HG03066 (cell line): ENCODE results near the gene ZCWPW2.

Experiments
- ATAC-seq: cut with Tn5 transposase; IDR thresholded peaks from one replicate; pipeline ENCODE4 v1.9.1; 2021; ENCODE audit warnings: low read depth; ENCODE audit not compliant: unreplicated experiment

ZCWPW2 gene

GRCh38 chr3:28569357-28569756 lies 220.8 kb downstream of the ZCWPW2 start:
- ATAC-seq: no peak

DNA sequence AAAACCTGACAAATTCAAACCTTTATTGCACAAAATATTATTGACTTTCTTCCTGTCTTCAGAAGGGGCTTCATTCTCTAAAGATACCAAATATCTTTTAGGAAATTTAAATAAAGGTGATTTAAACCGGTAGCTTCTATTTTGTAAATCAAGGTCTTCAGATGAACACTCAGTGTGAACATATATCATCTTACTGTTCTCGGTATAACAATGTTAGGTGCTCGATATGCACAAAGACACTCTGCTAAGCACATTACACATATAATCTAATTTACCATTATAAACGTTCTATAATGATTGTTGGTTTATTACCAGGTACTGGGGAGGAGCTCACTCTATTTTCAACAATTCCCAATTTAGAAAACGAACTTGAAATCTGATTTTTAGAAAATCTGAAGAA lies 225.5 kb downstream of the ZCWPW2 start:
- ATAC-seq: no peak

- no peak for ATAC-seq
Measured at GRCh38 chr3:28575100-28575745, 226.7 kb downstream of the ZCWPW2 start.
